Activated CD8-positive, alpha-beta T cell treated with anti-CD3 and anti-CD28 coated beads, Interleukin-2, amount 10 ng/mL, durations not matched to agents 7 days and 5 days (primary cell): Measurements from ENCODE around the gene PNMA8C. TPM values are rescaled to one million over a fixed set of nuclear protein-coding genes. Genes with fewer than 3 reads are reported as not detected.

Experiments used
- ATAC-seq: fragments of 150-1000 bp; cut with Tn5 transposase; one replicate; pipeline ENCODE4 v1.10.0; 2021; ENCODE audit warnings: moderate library complexity
- CTCF ChIA-PET: fragments of 350-600 bp; sonication (Branson Sonifier 250); formaldehyde crosslinking; loops from one replicate; lab custom pipeline; 2021; ENCODE audit warnings: antibody characterized with exemption; lab: Charles Lee
- POLR2A ChIA-PET: fragments of 350-600 bp; sonication (Branson Sonifier 250); formaldehyde crosslinking; loops from one replicate; lab custom pipeline; 2021; ENCODE audit warnings: antibody characterized with exemption; lab: Charles Lee
- DNase-seq: peaks from one replicate; pipeline ENCODE4 v3.0.0-alpha.2; 2020
- H3K27ac Mint-ChIP-seq: one replicate; pipeline ENCODE4 v1.8.0; 2021; ENCODE audit warnings: mild to moderate bottlenecking, mixed read lengths
- H3K27me3 Mint-ChIP-seq: one replicate; pipeline ENCODE4 v1.8.0; 2021; ENCODE audit warnings: low read depth, mixed read lengths
- H3K36me3 Mint-ChIP-seq: one replicate; pipeline ENCODE4 v1.8.0; 2021; ENCODE audit warnings: low read depth, mixed read lengths
- H3K4me1 Mint-ChIP-seq: one replicate; pipeline ENCODE4 v1.8.0; 2021; ENCODE audit warnings: low read depth, mixed read lengths
- H3K4me3 Mint-ChIP-seq: one replicate; pipeline ENCODE4 v1.8.0; 2021; ENCODE audit warnings: mild to moderate bottlenecking, mixed read lengths
- H3K9me3 Mint-ChIP-seq: one replicate; pipeline ENCODE4 v1.8.0; 2022; ENCODE audit warnings: mixed read lengths; ENCODE audit not compliant: insufficient read depth
- total RNA-seq, 2 experiments: library from RNA; stranded (reverse); gene quantifications; one replicate each; pipeline ENCODE4 v1.2.3, GENCODE V29; 2021

The PNMA8C gene
- total RNA-seq, 2 experiments from 2014 or later = 0.08 TPM; not detected in 1

DNA sequence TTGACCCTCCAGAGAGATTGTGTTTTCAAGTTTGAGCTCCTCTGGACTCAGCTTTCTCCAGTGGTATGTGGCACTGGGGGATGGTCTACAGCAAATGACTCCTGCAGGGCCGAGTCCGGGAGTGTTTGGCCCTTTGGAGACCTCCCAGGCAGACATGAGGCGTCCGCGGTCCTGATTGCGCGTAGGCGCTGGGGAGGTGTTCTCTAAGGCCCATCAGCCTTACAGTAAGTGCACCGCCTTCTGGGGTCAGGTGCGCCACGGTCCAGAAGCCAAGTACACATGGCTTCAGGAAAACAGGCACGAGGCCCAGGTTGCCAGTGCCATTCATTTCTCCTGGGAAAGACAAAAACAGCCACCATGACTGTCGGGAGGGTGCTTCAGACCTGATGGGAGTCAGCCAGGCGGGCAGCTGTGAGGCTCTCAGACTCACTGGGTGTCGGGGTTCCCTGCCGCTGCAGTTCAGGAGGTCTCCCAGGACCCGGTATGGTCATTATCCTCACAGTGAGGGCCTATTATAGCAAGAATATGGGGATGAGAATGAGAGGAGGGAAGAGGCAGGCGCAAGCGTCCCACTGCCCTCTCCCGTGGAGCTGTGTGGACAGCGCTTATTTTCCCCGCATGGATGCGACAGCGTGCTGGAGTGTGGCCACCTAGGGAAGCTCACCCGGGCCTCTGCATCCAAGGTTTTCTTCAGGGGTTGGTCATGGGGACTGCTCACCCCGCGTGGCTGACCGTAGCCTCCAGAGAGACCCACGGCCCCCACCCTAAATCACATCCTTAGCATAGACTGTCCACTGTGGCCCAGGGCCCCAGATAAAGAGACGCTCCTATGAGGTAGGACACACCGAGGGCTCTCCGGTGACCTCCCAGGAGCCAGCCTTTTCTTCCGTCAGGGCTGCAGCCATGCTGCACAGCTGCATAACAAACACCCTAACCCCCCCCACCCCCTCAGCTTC is 37.2 kb downstream of the PNMA8C start:
- Mint-ChIP-seq H3K36me3 (peaks cover 49% of the 10 kb centered on the region), H3K9me3 (no peaks in the 10 kb centered on the region), H3K27ac (no peak overlapping the region), H3K27me3 (no peaks in the 10 kb centered on the region), H3K4me3 (no peak overlapping the region), H3K4me1 (peaks cover 4% of the 10 kb centered on the region)
- ChIA-PET POLR2A (no interaction called here), CTCF (interaction anchor here (0.8 kb wide), 1 partner anchor 122 kb away, joined by 3 read pairs; no protein-coding TSS in a partner anchor)
- DNase-seq (no peak), ATAC-seq (no peak)

DNA sequence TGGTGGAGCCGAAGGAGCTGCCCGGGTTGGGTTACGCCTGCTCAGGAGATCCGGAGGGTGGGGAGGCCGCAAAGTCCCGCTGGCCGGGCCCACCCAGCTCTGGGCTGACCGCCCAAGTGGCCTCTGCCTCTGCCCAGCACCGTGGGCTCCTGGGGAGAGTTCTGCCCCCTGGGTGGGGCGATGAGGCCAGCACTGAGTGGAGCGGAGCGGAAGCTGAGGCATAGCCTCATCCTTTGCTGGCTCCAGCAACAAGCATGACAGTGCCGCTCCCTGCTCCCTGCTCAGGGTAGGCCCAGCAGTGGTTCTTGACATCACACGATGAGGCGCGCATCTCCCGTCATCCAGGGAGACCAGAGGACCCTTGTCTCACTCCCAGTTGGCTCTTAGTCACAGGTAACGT is 37.9 kb downstream of the PNMA8C start:
- Mint-ChIP-seq H3K4me1 (peaks cover 4% of the 10 kb centered on the region), H3K36me3 (peaks cover 52% of the 10 kb centered on the region), H3K27me3 (no peaks in the 10 kb centered on the region), H3K9me3 (no peaks in the 10 kb centered on the region), H3K27ac (no peak overlapping the region), H3K4me3 (no peak overlapping the region)
- no peak for DNase-seq
- ATAC-seq = no peak
- ChIA-PET CTCF (no interaction called here), POLR2A (no interaction called here)

DNA sequence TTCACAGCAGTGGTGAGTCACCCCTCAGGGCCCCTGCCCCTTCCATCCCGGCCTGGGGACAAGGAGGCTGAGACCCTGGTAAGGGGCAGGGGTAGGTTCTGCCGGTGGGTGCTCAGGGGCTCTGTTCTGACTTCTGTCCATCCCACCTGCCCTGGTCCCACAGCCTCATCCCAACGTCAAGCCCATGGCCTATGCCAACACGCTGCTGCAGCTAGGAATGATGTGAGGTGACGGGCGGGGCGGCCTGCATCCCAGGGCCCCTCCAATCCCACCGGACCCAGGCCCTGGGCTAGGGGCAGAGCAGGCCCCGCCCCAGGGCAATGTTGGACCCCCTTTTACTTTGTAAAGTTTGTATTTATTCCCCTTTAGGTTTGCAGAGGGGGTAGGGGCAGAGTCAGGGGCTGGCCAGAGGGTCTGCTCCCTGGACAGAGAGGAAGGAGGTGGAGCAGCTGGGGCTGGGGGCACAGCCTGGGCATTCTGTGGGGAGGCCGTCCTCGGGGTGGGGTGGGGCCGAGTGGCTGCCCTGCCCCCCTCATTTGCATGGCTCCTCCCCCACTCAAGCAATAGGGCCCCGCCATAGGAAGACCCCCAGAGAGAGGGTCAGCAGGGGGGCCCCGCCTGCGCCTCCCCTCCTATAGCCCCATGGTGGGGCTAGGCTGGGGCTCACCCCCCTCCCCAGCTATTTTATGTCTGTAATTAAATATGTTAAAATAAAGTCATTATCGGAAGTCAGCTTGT is 38.4 kb downstream of the PNMA8C start:
- no peak for ATAC-seq
- POLR2A ChIA-PET = no interaction called here
- Mint-ChIP-seq H3K27me3 (no peaks in the 10 kb centered on the region), H3K4me1 (peaks cover 4% of the 10 kb centered on the region), H3K9me3 (no peaks in the 10 kb centered on the region), H3K36me3 (peaks cover 52% of the 10 kb centered on the region), H3K27ac (no peak overlapping the region), H3K4me3 (no peak overlapping the region)
- no peak for DNase-seq
- CTCF ChIA-PET = no interaction called here

DNA sequence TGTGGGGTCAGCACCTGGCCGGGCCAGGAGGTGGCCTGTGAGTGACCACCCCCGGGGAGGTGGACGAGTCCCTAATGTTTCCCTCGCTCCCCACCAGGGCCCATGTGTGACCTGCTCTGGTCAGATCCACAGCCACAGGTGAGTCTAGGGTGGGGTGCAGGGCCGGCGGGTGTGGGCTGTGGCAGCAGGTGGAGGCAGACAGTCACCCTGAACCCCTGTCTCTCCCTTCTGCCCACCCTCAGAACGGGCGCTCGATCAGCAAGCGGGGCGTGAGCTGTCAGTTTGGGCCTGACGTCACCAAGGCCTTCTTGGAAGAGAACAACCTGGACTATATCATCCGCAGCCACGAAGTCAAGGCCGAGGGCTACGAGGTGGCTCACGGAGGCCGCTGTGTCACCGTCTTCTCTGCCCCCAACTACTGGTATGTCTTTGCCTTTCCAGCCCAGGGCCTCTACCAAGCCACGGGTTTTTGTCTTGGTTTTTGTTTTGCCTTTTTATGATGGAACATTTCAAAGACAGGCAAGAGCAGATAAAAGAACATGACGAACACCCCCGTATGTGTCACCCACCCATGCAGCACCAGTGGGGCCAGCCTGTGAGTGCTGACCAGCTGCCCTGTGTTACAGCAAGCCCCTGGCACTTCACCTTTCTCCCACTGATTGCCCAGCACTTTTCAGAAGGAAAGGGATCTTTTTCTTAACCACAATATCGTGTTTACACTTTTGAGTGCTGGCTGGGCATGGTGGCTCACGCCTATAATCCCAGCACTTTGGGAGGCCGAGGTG is 40.2 kb downstream of the PNMA8C start:
- ATAC-seq (no peak), DNase-seq (no peak)
- Mint-ChIP-seq H3K9me3 (no peaks in the 10 kb centered on the region), H3K27me3 (no peaks in the 10 kb centered on the region), H3K4me3 (no peak overlapping the region), H3K27ac (no peak overlapping the region), H3K4me1 (no peaks in the 10 kb centered on the region), H3K36me3 (peaks cover 65% of the 10 kb centered on the region)
- CTCF ChIA-PET = no interaction called here
- POLR2A ChIA-PET = no interaction called here

DNA sequence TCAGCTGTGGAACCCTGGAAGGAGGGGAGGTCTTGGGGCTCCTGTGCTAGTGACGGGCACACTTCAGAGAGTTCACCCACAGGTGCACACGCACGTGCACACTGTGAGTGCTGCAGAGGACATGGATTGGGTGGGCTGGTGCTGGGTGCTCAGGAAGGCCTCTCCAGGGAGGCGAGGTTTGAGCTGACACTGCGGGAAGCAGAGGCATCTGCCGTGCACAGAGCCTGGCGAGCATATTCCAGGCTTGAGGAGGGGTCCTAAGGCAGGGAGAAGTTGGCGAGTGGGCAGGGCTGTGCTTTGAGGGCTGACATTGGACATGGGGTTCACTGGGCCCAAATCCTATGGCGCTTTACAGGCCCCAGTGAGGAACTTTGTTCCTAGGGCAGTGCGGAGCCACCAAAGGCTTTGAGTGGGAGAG is 41.0 kb downstream of the PNMA8C start:
- no peaks in the 10 kb centered on the region for H3K27me3 Mint-ChIP-seq
- no peak overlapping the region for H3K4me3 Mint-ChIP-seq
- no peaks in the 10 kb centered on the region for H3K9me3 Mint-ChIP-seq
- no peaks in the 10 kb centered on the region for H3K4me1 Mint-ChIP-seq
- no peak for ATAC-seq
- peaks cover 69% of the 10 kb centered on the region for H3K36me3 Mint-ChIP-seq
- ChIA-PET CTCF (no interaction called here), POLR2A (no interaction called here)
- DNase-seq = no peak
- no peak overlapping the region for H3K27ac Mint-ChIP-seq

DNA sequence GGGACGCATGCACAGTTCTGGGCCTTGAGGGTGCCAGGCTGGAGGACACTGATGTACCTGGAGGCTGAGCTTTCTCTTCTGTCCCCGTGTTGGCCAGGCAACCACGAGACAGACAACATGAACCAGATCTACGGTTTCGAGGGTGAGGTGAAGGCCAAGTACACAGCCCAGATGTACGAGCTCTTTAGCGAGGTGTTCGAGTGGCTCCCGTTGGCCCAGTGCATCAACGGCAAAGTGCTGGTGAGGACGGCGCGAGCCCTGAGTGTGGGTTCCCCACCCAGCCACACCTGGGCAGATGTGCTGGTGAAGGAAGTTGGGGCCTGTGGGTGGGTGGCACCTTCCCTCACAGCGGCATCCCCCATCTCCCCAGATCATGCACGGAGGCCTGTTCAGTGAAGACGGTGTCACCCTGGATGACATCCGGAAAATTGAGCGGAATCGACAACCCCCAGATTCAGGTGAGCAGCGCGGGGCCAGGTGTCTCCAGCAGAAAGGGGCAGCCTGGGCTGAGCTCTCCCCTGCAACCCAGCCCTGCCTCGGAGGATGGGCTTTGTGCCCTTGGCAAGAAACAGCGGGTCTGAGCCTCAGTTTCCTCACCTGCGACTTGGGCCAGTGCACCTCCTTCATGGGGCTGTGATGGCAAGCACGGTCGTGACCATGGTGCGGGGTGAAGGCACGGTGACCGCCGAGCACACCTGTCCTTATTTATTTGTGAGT is 41.6 kb downstream of the PNMA8C start:
- Mint-ChIP-seq H3K4me1 (no peaks in the 10 kb centered on the region), H3K4me3 (no peak overlapping the region), H3K27me3 (no peaks in the 10 kb centered on the region), H3K9me3 (no peaks in the 10 kb centered on the region), H3K36me3 (peaks cover 69% of the 10 kb centered on the region), H3K27ac (no peak overlapping the region)
- POLR2A ChIA-PET = interaction anchor here (0.6 kb wide), 1 partner anchor 1943 kb away, joined by 5 read pairs; no protein-coding TSS in a partner anchor
- CTCF ChIA-PET = no interaction called here
- no peak for DNase-seq
- ATAC-seq = no peak

DNA sequence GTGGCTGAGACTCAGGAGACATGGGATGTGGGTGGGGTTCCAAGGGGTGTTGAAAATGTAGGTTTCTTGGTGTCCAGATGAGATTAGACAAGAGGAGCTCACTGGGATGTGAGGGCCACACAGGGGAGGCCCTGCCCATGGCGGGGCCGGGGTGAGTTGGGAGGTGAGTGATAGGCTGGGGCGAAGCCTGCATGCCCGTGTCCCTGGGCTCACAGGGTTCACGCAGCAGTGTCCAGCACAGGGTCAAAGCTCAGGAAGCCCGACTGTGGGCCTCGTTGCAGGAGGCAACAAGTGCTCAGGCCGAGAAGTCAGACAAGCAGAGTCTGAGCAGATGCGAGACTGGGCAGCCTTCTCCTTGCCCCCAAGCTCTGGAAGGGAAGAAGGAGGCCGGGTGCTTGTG is 42.6 kb downstream of the PNMA8C start:
- Mint-ChIP-seq H3K27ac (peak overlapping the region; percentile 8), H3K4me1 (no peaks in the 10 kb centered on the region)

DNA sequence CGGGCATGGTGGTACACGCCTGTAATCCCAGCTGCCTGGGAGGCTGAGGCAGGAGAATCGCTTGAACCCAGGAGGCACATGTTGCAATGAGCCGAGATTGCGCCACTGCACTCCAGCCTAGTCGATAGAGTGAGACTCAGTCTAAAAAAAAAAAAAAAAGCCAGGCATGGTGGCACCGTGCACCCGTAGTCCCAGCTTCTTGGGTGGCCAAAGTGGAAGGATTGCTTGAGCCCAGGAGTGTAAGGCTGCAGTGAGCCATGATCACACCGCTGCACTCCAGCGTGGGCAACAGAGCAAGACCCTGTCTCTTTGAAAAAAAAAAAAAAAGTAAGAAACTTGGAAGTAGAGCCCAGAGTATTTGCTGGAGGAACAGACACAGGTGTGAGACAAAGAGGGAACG is 43.1 kb downstream of the PNMA8C start:
- H3K27ac Mint-ChIP-seq = no peak overlapping the region
- ATAC-seq = no peak
- CTCF ChIA-PET = interaction anchor here (0.8 to 2.1 kb wide), 2 partner anchors 9 to 16 kb away, joined by 3 to 7 read pairs; no protein-coding TSS in a partner anchor

More for the DNA sequence above, 42.6 kb downstream of the PNMA8C start:
- DNase-seq = no peak
- H3K4me3 Mint-ChIP-seq = no peak overlapping the region
- H3K9me3 Mint-ChIP-seq = no peaks in the 10 kb centered on the region
- ATAC-seq = no peak
- CTCF ChIA-PET = interaction anchor here (0.8 kb wide), 1 partner anchor 16 kb away, joined by 3 read pairs; no protein-coding TSS in a partner anchor
- H3K36me3 Mint-ChIP-seq = peaks cover 66% of the 10 kb centered on the region
- no peaks in the 10 kb centered on the region for H3K27me3 Mint-ChIP-seq
- POLR2A ChIA-PET = no interaction called here

DNA sequence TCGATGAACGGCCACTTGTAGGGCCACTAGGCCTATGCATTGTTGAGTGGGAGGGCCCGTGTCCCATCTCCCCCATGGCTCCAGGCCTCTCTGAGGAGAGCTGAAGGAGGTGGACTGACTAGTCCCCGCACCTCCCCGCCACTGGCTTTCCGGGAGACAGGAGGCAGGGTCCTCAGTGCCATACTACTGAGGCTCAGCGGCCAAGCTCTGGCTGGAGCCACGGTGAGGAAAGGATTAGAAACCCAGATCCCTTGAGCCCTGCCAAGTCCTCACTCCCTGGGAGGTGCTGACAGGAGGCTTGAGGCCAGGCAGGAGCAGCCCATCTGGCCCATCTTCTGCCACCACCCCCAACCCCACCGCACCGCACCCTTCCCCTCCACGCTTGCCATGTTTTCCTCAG is 44.3 kb downstream of the PNMA8C start:
- H3K27ac Mint-ChIP-seq = no peak overlapping the region
- H3K9me3 Mint-ChIP-seq = no peaks in the 10 kb centered on the region
- no peaks in the 10 kb centered on the region for H3K27me3 Mint-ChIP-seq
- peaks cover 2% of the 10 kb centered on the region for H3K4me1 Mint-ChIP-seq
- no peak for ATAC-seq
- no peak overlapping the region for H3K4me3 Mint-ChIP-seq
- no peak for DNase-seq
- peaks cover 71% of the 10 kb centered on the region for H3K36me3 Mint-ChIP-seq
- ChIA-PET CTCF (interaction anchor here (2.1 kb wide), 1 partner anchor 11 kb away, joined by 7 read pairs; no protein-coding TSS in a partner anchor), POLR2A (no interaction called here)

More for the DNA sequence above, 43.1 kb downstream of the PNMA8C start:
- Mint-ChIP-seq H3K4me1 (no peaks in the 10 kb centered on the region), H3K27me3 (no peaks in the 10 kb centered on the region), H3K36me3 (peaks cover 70% of the 10 kb centered on the region), H3K9me3 (no peaks in the 10 kb centered on the region), H3K4me3 (no peak overlapping the region)
- POLR2A ChIA-PET = no interaction called here
- DNase-seq = no peak

DNA sequence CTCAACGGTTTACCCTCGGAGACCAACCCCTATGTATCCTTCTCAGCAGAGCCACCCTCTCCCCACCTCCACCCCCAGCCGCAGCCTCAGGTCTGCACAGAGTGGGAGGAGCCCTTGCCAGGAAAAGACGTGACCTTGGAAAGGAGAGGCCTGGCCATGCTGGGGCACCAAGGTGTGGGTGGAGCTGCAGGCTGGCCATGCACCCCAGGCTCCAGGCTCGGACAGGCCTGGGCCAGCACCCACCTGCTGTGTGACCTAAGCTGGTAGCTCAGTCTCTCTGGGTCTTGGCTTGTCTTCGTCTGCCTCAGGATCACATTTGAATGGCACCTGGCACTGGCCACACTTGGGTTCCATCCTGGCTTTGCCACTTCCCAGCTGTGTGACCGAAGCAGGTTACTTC is 44.9 kb downstream of the PNMA8C start:
- ATAC-seq (no peak), DNase-seq (no peak)
- H3K9me3 Mint-ChIP-seq = no peaks in the 10 kb centered on the region
- CTCF ChIA-PET = interaction anchor here (1.0 to 2.1 kb wide), 2 partner anchors 11 to 104 kb away, joined by 4 to 7 read pairs; no protein-coding TSS in a partner anchor
- H3K4me1 Mint-ChIP-seq = peaks cover 2% of the 10 kb centered on the region
- H3K27ac Mint-ChIP-seq = no peak overlapping the region
- no peaks in the 10 kb centered on the region for H3K27me3 Mint-ChIP-seq
- POLR2A ChIA-PET = no interaction called here
- peaks cover 69% of the 10 kb centered on the region for H3K36me3 Mint-ChIP-seq
- no peak overlapping the region for H3K4me3 Mint-ChIP-seq
